GM19438 (cell line): ENCODE measurements around the gene PTH2R.
"Not testable (repeated sequence)": the region's sequence is repeated elsewhere in the genome, so short reads cannot be mapped to it uniquely, and the experiment has no call there.

Experiments used
- ATAC-seq: cut with Tn5 transposase; IDR thresholded peaks from one replicate; pipeline ENCODE4 v1.9.1; 2021; ENCODE audit warnings: low read depth; ENCODE audit not compliant: unreplicated experiment

Gene PTH2R, protein sequence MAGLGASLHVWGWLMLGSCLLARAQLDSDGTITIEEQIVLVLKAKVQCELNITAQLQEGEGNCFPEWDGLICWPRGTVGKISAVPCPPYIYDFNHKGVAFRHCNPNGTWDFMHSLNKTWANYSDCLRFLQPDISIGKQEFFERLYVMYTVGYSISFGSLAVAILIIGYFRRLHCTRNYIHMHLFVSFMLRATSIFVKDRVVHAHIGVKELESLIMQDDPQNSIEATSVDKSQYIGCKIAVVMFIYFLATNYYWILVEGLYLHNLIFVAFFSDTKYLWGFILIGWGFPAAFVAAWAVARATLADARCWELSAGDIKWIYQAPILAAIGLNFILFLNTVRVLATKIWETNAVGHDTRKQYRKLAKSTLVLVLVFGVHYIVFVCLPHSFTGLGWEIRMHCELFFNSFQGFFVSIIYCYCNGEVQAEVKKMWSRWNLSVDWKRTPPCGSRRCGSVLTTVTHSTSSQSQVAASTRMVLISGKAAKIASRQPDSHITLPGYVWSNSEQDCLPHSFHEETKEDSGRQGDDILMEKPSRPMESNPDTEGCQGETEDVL

GRCh38 chr2:208406474-208407451 lies at the start of gene PTH2R:
TSS of gene PTH2R (plus strand) at chr2:208406792. CDS start at chr2:208407044, 252 bp downstream.
- ATAC-seq: no peak

DNA sequence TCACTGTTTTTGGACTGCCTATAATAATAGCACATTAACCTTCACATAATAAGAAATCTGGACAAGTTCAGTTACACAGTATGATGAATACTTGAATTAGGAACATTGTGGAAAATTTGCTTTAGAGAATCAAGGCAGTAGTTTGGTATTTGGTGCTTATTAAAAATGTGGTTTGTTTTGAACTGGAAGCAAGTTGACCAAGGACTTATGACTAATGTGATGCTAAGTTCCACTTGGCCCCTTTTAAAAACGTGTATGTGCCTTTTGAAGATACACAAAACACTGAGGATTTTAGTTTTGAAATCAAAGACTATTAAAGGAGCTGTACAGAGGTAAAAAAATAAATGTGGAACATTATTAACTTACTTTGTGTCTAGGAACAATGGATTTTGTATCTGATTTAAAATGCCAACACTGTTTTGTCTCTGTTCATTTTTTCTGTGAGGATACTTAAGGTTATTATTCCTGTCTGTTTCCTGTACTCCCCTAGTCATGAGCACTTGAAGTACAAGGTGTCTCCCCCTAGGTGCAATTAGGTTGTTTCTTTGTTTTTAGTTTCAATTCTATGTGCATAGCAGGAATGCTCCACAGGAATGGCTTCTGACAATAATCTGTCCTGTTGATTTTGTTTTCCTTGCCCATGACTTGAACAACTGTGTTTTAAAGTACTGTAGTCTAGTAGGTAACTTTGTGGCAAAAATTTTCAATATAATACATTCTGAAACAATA lies 49.6 kb upstream of the PTH2R start:
- no peak for ATAC-seq

GRCh38 chr2:208358758-208359631 lies 47.6 kb upstream of the PTH2R start:
- ATAC-seq: no peak

- no peak for ATAC-seq
Measured at GRCh38 chr2:208359632-208359986, 47.0 kb upstream of the PTH2R start.

- ATAC-seq: no peak
Measured at GRCh38 chr2:208360259-208361076, 46.1 kb upstream of the PTH2R start.

DNA sequence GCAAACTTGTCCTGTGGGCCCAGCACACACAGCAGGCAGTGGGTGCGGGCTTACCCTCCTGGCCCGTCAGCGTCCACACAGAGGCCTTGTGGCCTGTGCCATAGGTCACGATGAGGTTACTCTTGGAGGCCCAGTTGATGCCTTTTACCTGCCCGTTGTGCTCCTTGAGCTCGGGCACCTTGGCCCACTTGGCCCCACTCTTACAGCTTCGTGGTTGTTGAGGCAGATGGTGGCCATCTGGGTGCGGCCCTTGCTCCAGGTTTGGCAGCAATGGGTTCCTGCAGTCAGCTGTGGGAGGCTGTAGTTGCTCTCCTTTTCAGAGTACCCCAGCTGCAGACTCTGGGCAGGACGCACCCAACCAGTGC lies 45.5 kb upstream of the PTH2R start:
- ATAC-seq: no peak

GRCh38 chr2:208363485-208363884 lies 43.1 kb upstream of the PTH2R start:
- ATAC-seq: peak; percentile 50

DNA sequence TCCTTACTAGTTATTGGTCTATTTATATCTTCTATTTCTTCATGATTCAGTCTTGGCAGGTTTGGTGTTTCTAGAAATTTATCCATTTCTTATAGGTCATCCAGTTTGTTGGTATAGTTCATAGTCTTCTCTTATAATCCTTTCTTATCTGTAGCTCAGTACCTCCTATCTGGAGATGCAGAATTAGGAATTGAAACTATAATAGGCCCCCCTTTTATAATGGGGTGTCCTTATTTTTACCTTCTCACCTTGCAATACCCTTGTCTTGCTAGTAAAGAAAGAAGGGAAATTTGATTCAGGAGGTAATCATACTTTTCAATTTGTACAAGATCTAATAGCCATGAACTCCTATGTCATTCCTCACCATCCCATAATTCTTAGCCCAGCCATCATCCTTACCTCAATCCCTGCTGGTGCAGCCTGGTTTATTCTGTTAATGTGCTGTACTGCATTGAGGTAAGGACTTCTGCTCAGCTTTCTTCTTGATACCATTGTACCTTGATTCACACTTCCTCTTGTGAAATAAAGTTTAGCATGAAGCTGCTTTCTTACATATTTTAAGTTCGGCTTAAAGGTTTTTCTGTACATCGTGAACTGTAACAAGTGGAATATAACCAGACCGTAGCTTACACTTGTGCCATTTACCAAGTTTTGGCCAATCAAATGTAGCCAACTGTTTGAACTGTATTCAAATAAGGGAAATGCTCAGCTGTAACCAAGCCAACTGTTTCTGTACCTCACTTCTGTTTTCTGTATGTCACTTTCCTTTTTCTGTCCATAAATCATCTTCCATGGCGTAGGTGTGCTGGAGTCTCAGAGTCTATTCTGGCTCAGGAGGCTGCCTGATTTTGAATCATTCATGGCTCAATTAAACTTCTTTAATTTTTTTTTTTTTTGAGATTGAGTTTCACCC lies 40.1 kb upstream of the PTH2R start:
- peak; percentile 62 for ATAC-seq

DNA sequence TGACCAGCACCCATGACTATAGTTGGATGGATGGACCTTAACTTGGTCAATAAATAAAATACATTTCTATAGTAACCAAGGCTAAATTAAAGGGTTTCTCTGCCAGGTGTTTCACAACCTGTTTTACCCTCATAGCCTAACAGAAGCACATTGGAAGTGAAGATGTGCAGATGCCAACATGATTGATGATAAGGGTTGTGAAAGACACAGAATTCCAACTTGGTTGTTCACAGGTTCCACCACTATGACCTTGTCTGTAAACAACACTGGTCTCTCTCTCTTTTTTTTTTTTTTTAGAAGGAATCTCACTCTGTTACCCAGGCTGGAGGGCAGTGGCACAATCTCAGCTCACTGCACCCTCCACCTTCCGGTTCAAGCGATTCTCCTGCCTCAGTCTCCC lies 37.5 kb upstream of the PTH2R start:
- no peak for ATAC-seq

DNA sequence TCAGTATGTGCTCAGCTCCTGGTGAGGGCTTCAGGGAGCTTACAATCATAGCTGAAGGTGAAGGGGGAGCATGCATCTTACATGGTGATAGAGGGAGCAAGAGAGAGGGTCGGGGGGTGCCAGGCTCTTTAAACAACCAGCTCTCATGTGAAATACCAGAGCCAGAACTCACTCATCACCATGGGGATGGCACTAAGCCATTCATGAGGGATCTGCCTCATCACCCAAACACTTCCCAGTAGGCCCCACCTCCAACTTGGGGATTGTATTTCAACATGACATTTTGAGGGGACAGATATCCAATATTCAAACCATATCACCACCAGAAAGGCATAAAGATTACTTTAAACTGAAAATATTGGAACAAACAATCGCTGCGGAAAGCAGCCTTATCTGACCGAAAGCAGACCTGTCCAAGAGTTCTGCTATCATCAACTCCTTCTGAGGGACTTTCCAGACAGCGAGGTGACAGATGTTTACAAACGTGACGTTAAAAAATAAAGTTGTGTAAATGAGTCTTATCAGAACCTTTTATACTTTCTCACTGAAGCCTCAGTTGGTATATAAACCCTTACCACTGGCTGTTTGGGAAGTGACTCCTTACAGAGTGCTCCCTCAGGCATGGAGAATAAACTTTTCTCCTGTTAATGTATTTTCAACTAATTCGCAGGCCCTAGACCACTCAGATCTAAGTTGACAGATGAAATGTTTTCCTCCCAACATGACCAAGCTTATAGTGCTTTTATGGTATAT lies 35.5 kb upstream of the PTH2R start:
- ATAC-seq: no peak

DNA sequence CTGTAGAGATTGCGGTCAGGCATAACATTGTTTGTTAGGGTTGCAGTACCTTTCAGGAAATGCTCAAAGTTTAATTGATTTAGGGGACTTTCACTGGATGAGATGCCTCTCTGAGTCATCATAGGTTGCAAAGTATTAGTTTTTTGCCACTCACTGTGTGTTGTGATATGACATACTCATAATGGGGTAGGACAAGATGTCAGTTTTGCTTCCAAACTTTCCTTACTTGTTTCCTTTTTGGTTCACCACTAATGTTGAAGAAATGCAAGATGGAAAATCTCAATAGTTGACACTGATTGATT lies 35.0 kb upstream of the PTH2R start:
- ATAC-seq: no peak

GRCh38 chr2:208373460-208374089 lies 33.0 kb upstream of the PTH2R start:
- no peak for ATAC-seq

DNA sequence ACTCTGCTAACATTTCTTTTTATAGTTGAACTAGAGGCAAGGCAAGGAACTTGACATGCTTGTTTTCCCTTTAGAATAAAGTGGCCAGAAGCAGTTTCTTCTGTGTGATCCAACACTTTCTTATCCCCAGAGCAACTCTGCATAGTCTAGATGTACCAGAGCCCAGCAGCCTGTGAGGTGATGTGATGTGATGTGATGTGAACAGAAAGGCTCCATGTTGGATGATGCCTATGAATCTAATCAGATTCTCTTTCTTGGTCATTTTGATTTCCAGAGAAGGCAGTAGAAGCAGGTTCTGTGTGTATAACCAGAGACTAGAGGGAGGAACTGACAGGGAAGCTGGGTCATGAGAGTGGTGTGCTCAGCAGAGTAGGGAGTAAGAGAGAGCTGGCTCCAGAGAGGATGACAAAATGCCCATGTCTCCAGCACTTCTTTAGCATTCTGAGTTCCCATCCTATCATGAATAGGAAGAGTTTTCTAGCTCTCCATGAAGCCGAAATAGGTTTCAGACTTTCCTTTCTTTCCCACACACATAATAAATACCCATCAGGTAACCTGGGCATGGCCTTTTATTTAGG lies 31.0 kb upstream of the PTH2R start:
- no peak for ATAC-seq

- not testable (repeated sequence) for ATAC-seq
Measured at GRCh38 chr2:208377344-208377860, 29.2 kb upstream of the PTH2R start.

GRCh38 chr2:208379192-208379591 lies 27.4 kb upstream of the PTH2R start:
- ATAC-seq: no peak

DNA sequence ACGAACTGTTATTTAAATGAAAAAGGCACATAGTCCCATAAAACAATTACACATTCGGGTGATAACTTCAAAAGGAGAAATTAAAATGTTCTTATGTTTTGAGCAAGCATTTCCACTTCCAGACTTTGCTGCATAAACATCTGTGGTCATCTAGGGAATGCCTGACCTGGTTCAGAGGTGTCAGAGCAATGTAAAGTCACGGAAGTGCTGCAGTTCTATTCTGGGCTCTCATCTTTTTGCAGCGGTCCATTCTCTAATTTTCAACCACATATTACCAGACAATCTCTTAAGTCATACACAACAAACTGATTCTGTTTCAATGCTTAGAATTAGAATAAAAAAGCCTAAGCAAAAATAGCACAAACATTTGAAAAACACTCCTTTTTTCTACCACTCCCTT lies 22.0 kb upstream of the PTH2R start:
- ATAC-seq: no peak
